Heart right ventricle (tissue), 16 donors: ENCODE results near the gene PTX4. TPM values are rescaled to one million over a fixed set of nuclear protein-coding genes. Genes with fewer than 3 reads are reported as not detected.
"Not testable (repeated sequence)": the region's sequence is repeated elsewhere in the genome, so short reads cannot be mapped to it uniquely, and the experiment has no call there.

ENCODE experiments used
- ATAC-seq, 8 donors: fragments of 200-7000 bp; cut with Tn5 transposase; one replicate each; pipeline ENCODE4 v1.9.1; 2020; ENCODE audit warnings: mild to moderate bottlenecking in 8 of 8, moderate library complexity in 8 of 8, moderate number of reproducible peaks in 1 of 8
- DNase-seq, 2 donors: peaks; one replicate each; pipeline ENCODE4 v3.0.0-alpha.2; 2020
- H3K27ac ChIP-seq, 10 donors: fragments of 200-600 bp; sonication (generic) in 2 of 10; one replicate each; pipeline versions ENCODE4 v1.5.0 to v1.8.0; 2020 to 2022; ENCODE audit warnings: mild to moderate bottlenecking in 3 of 10
- H3K27me3 ChIP-seq, 7 donors: fragments of 200-600 bp; one replicate each; pipeline ENCODE4 v1.8.0; 2021 to 2022; ENCODE audit warnings: mild to moderate bottlenecking in 2 of 7
- H3K36me3 ChIP-seq, 9 donors: fragments of 200-600 bp; sonication (generic) in 1 of 9; one replicate each; pipeline versions ENCODE4 v1.5.0 to v1.8.0; 2020 to 2022; ENCODE audit warnings: mild to moderate bottlenecking in 2 of 9
- H3K4me1 ChIP-seq, 9 donors: fragments of 200-600 bp; sonication (generic) in 1 of 9; one replicate each; pipeline versions ENCODE4 v1.5.0 to v1.8.0; 2020 to 2022; ENCODE audit warnings: mild to moderate bottlenecking in 4 of 9
- H3K4me3 ChIP-seq, 10 donors: fragments of 200-600 bp; sonication (generic) in 2 of 10; one replicate each; pipeline versions ENCODE4 v1.5.0 to v1.8.0; 2020 to 2022; ENCODE audit warnings: mild to moderate bottlenecking in 7 of 10, moderate library complexity in 2 of 10
- H3K9me3 ChIP-seq, 11 donors: fragments of 200-600 bp in 10 of 11; sonication (generic) in 2 of 11; one replicate each; pipeline versions ENCODE4 v1.5.0 to v1.8.0; 2013 to 2022; ENCODE audit warnings: mild to moderate bottlenecking in 2 of 11, control low read depth in 1 of 11, moderate library complexity in 1 of 11
- CTCF ChIP-seq, 9 donors: fragments of 200-600 bp; sonication (generic) in 2 of 9; IDR thresholded peaks; one replicate each; pipeline versions ENCODE4 v1.5.0 to v1.8.0; 2021 to 2022; ENCODE audit warnings: antibody characterized with exemption in 9 of 9, mild to moderate bottlenecking in 5 of 9, moderate library complexity in 1 of 9
- WGBS, 2 donors: extraction: QIAGEN DNeasy Blood & Tissue Kit; methylation state at CpG; one replicate each; pipeline ENCODE4 v1.1.7; 2013; ENCODE audit warnings: inconsistent platforms in 1 of 2; 5-methylcytosine and 5-hydroxymethylcytosine counted together
- intact Hi-C, 10 donors: fragments of 100-400 bp; cut with DNase I; formaldehyde crosslinking; loops; one replicate each; pipeline versions ENCODE4 v1.11.1 to v1.14.2; 2022
- polyA plus RNA-seq, 2 donors: library from polyadenylated mRNA; stranded (reverse); fragments of 200-250 nt; gene quantifications; one replicate each; pipeline ENCODE4 v1.2.3, GENCODE V29; 2013
- total RNA-seq, 10 donors: library from RNA; stranded (reverse); fragmentation: NEBNext Ultra II Directional in 3 of 10; extraction: Animal tissue kit (Norgen Biotek cat#: 25700) in 3 of 10; gene quantifications; one replicate each; pipeline versions ENCODE4 v1.2.1 to v1.2.4, GENCODE V29; 2021 to 2023
- donor health status: Arrhythmogenic right ventricular cardiomyopathy.
- donor health status: ischemic (EF 13 %, LVEDD 7.1; RV severe dilation, severe dysfunction).
- donor health status: healthy with polysubstance abuse.
- donor health status: DM: no; HTN: yes; CAD: no.
- donor health status: DM: no; HTN: no; CAD: no.
- donor health status: ischemic (EF 25% LVEDD 6.9; RV normal size, moderate dysfunction).
- donor health status: ischemic (EF 25% LVEDD 5.7; RV mildly dilated, moderate dysfunction).
- donor health status: healthy.
- donor health status: DM: yes; HTN: yes; CAD: no.
- donor health status: Ischemic cardiomyopathy.
- donor health status: ischemic (EF 35%, LVEDD 5.7; RV mildly dilated, moderate dysfunction).
- donor health status: nonischemic (EF 11% LVEDD 7.7; RV severe dilation, severe dysfunction).
- donor health status: DM: yes; HTN: yes; CAD: no.
- donor health status: PGD.
- donor health status: ischemic (EF 29% LVEDD 5.4; RV normal size, mild dysfunction).
- donor health status: nonischemic (EF 23%, LVEDD 6.1; RV moderate dilation, normal function).

Gene PTX4
- total and polyA plus RNA-seq, 12 donors = not detected

DNA sequence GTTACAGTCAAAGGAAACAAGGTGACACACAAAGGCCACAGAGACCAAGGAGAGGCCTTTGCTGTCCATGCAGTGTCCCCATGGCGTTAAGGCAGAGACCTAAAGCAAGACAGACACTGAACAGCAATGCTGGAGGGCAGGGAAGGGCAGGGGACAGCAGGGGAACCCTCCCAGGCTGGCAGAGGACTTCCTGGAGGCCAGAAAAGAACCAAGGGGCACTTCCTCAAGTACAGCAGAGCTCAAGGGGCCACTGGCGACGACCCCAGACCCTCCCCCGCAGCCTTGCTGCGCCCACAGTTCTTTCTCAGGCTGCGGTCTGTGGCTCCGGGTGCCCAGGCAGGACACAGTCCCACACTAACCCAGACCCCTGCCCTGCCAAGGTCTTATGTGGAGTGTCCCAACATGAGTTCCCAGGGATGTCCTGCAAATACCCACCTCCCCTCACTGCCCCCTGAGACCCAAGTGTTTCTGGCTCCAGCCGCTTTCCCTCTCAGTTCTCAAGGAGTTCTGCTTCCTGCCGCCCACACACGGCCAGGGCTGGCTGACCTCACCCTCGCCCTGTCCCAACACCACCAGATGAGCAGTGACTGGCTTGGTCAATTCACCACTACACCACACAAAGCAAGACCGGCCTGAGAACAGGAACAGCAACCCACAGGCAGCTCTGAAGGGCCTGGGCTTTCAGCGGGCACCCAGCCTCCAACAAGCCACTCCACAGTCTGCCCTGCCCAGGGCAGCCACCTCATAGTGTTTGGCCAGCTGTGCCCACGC is 18.1 kb downstream of the PTX4 start:
- peaks cover 9 to 74% (median 22%) of the 10 kb centered on the region in 9 donors for H3K4me1 ChIP-seq
- H3K4me3 ChIP-seq = peak overlapping the region in 1 of 10 donors; percentile 36
- DNase-seq (peak in 1 of 2 donors; percentile 13), ATAC-seq (peak in 1 of 8 donors; percentile 37)
- no peak for TF ChIP-seq CTCF (IDR thresholded peaks at IDR 0.05)
- 57 to 69% methylated on average over 14 of the region's 14 CpGs for WGBS, 2 donors
- H3K36me3 ChIP-seq = peaks cover 0 to 5% (median 0%) of the 10 kb centered on the region in 9 donors
- H3K27me3 ChIP-seq = no peaks in the 10 kb centered on the region
- H3K27ac ChIP-seq = peak overlapping the region in 3 of 10 donors; percentile 21 to 91 (median 55)
- intact Hi-C loops = loop anchor here in 3 of 10 donors (5.0 to 10.0 kb wide), 3 partner anchors 43 to 56 kb away; partner anchors contain the start of genes UNKL (in 1 of the 3) and UQCC4 (in 1 of the 3)
- H3K9me3 ChIP-seq = peaks cover 0 to 3% (median 0%) of the 10 kb centered on the region in 11 donors

- DNase-seq (peak in 1 of 2 donors; percentile 12), ATAC-seq (no peak)
- Histone ChIP-seq H3K27me3 (no peaks in the 10 kb centered on the region), H3K36me3 (peaks cover 0 to 13% (median 0%) of the 10 kb centered on the region in 9 donors), H3K9me3 (peaks cover 0 to 3% (median 0%) of the 10 kb centered on the region in 11 donors), H3K4me1 (peaks cover 9 to 70% (median 17%) of the 10 kb centered on the region in 9 donors), H3K4me3 (peak overlapping the region in 1 of 10 donors; percentile 36), H3K27ac (peak overlapping the region in 1 of 10 donors; percentile 91)
- TF ChIP-seq CTCF (IDR thresholded peaks at IDR 0.05) = no peak
- intact Hi-C loops = loop anchor here in 3 of 10 donors (5.0 to 10.0 kb wide), 3 partner anchors 42 to 55 kb away; partner anchors contain the start of genes UNKL (in 1 of the 3) and UQCC4 (in 1 of the 3)
- WGBS, 2 donors = 76 to 83% methylated on average over 20 of the region's 20 CpGs
Observed at GRCh38 chr16:1469693-1470201, 19.0 kb downstream of the PTX4 start.

DNA sequence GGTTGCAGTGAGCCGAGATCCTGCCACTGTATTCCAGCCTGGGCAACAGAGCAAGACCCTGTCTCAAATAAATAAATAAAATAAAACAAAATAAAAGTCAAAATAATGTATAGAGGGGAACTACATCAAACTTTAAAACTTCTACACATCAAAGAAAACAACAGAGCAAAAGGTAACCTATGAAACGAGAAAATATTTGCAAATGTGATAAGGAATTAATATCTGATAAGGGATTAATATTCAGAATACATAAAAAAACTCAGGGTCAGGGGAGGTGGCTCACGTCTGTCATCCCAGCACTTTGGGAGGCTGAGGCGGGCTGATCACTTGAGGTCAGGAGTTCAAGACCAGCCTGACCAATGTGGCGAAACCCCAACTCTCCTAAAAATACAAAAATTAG is 19.6 kb downstream of the PTX4 start:
- peaks cover 8 to 68% (median 14%) of the 10 kb centered on the region in 9 donors for H3K4me1 ChIP-seq
- DNase-seq, H3K9me3 ChIP-seq, H3K27me3 ChIP-seq, intact Hi-C loops, H3K4me3 ChIP-seq, ATAC-seq: not testable (repeated sequence)
- peaks cover 0 to 19% (median 0%) of the 10 kb centered on the region in 9 donors for H3K36me3 ChIP-seq
- WGBS, 2 donors = 79 to 90% methylated on average over 5 of the region's 5 CpGs
- peak overlapping the region in 1 of 10 donors; percentile 91 for H3K27ac ChIP-seq

DNA sequence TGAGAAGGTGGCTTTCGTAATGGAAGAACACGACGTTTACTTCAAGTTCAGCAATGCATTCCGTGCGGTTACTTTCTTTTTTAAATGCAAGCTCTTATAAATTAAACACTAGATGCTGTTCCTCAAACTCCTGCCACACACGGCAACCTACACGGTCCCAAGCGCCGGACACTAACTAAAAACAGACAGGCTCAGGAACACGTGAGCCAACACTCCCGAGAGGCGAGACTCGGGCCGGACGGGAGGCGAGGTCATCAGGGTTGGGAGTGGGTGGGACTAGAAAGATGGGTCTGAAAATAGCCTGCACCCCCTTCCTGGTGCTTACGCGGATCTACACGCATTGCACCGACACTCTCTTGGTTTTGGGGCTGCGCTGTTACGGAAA is 20.3 kb downstream of the PTX4 start:
- DNase-seq (no peak), ATAC-seq (no peak)
- TF ChIP-seq CTCF (IDR thresholded peaks at IDR 0.05) = no peak
- Histone ChIP-seq H3K4me3 (no peak overlapping the region), H3K4me1 (peaks cover under 1 to 60% (median 7%) of the 10 kb centered on the region in 9 donors), H3K27ac (no peak overlapping the region), H3K36me3 (peaks cover 0 to 26% (median 0%) of the 10 kb centered on the region in 9 donors), H3K9me3 (peaks cover 0 to 3% (median 0%) of the 10 kb centered on the region in 11 donors), H3K27me3 (no peaks in the 10 kb centered on the region)
- WGBS, 2 donors = 77 to 80% methylated on average over 22 of the region's 22 CpGs
- intact Hi-C loops = no loop called here
